GM12873 (cell line): ENCODE measurements around the gene CES1.

Source experiments
- CTCF ChIP-seq: IDR thresholded peaks from 2 replicates; pipeline ENCODE4 v1.5.1; 2012; ENCODE audit warnings: low read depth, mild to moderate bottlenecking, moderate library complexity, low read length, control low read depth; ENCODE audit not compliant: insufficient read depth; ENCODE audit errors: missing control alignments

Gene CES1

GRCh38 chr16:55828680-55829079 is 4.2 kb downstream of the CES1 start:
- no peak for TF ChIP-seq CTCF

GRCh38 chr16:55825115-55825728 is 7.7 kb downstream of the CES1 start:
- TF ChIP-seq CTCF: no peak

- no peak for TF ChIP-seq CTCF
These were observed 8.4 kb downstream of the CES1 start for GRCh38 chr16:55824473-55825000.

GRCh38 chr16:55822280-55822810 is 10.6 kb downstream of the CES1 start:
- no peak for TF ChIP-seq CTCF

- no peak for TF ChIP-seq CTCF
These were observed 11.7 kb downstream of the CES1 start for GRCh38 chr16:55821210-55821609.

GRCh38 chr16:55820615-55821014 is 12.3 kb downstream of the CES1 start:
- TF ChIP-seq CTCF: no peak

GRCh38 chr16:55817236-55817912 is 15.5 kb downstream of the CES1 start:
- TF ChIP-seq CTCF: no peak
